Kidney tubule cell (primary cell): ENCODE measurements around the gene BLOC1S1.
"Not testable (repeated sequence)": the region's sequence is repeated elsewhere in the genome, so short reads cannot be mapped to it uniquely, and the experiment has no call there.

ENCODE experiments used
- DNase-seq: peaks from one replicate; pipeline ENCODE4 v3.0.0-alpha.2; 2018; ENCODE audit warnings: low spot score

The BLOC1S1 gene

GRCh38 chr12:55745361-55746173 is 29.7 kb downstream of the BLOC1S1 start:
- DNase-seq = no peak

GRCh38 chr12:55746174-55746912 is 30.5 kb downstream of the BLOC1S1 start:
- DNase-seq = no peak

GRCh38 chr12:55746913-55747231 is 31.0 kb downstream of the BLOC1S1 start:
- no peak for DNase-seq

GRCh38 chr12:55748230-55748993 is 32.6 kb downstream of the BLOC1S1 start:
- no peak for DNase-seq

- no peak for DNase-seq
These were observed 39.4 kb downstream of the BLOC1S1 start for GRCh38 chr12:55755246-55755645.

- DNase-seq = no peak
These were observed 41.9 kb downstream of the BLOC1S1 start for GRCh38 chr12:55757701-55758100.

GRCh38 chr12:55758575-55758974 is 42.7 kb downstream of the BLOC1S1 start:
- DNase-seq = not testable (repeated sequence)

GRCh38 chr12:55760663-55761062 is 44.8 kb downstream of the BLOC1S1 start:
- no peak for DNase-seq

GRCh38 chr12:55762646-55763045 is 46.8 kb downstream of the BLOC1S1 start:
- DNase-seq = no peak

- no peak for DNase-seq
These were observed 50.0 kb downstream of the BLOC1S1 start for GRCh38 chr12:55765736-55766290.

- no peak for DNase-seq
These were observed 51.3 kb downstream of the BLOC1S1 start for GRCh38 chr12:55767156-55767555.
